ENCODE results near the gene ADARB2. TPM values are rescaled to one million over a fixed set of nuclear protein-coding genes. Genes with fewer than 3 reads are reported as not detected.

Gene ADARB2
- total and polyA plus RNA-seq, 2 experiments from 2014 or later: 0.13 to 0.48 TPM

DNA sequence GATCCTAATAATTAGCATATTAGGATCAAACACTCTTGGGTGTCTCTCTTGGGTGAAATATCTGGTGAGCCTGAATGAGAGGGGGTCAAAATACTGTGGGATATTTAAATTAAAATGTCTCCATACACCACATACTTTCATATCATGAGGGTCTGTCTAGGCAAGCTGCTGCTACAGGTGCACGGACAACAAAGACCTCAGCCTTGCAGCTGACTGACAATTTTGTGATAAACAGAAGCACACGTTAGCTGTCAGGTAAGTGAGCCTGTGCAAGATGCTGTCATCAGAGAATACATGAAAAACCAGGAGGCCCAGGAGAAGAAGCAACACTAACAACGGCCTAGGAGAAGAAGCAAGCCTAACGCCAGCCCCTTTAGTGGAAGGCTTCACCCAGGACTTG, 247.5 kb downstream of the ADARB2 start:
- Histone ChIP-seq H3K9me3 (ENCODE audit: low read depth) (no peaks in the 10 kb centered on the region), H3K4me1 (ENCODE audit: insufficient read depth) (no peaks in the 10 kb centered on the region), H3K4me3 (no peak overlapping the region), H3K27ac (no peak overlapping the region), H3K9me2 (replicated peaks; ENCODE audit: insufficient read depth) (no peaks in the 10 kb centered on the region), H3K79me2 (no peaks in the 10 kb centered on the region), H3K4me2 (no peak overlapping the region), H2AFZ (no peak overlapping the region), H3K36me3 (replicated peaks; ENCODE audit: insufficient read depth, low read depth) (no peaks in the 10 kb centered on the region), H3K27me3 (no peaks in the 10 kb centered on the region), H4K20me1 (ENCODE audit: insufficient read depth, poor library complexity, severe bottlenecking) (no peaks in the 10 kb centered on the region)
- no peak for TF ChIP-seq CTCF (IDR thresholded peaks at IDR 0.05; ENCODE audit: poor library complexity)
- no peak for TF ChIP-seq EZH2phosphoT487 (IDR thresholded peaks at IDR 0.05; ENCODE audit: low read depth, severe bottlenecking, unreplicated experiment)
- TF ChIP-seq EZH2 (IDR thresholded peaks at IDR 0.05; ENCODE audit: borderline replicate concordance): no peak
- WGBS (ENCODE audit: low lambda C conversion rate, missing lambda C conversion rate): 75% methylated on average over 4 of the region's 4 CpGs
- DNase-seq (ENCODE audit: low spot score): no peak

- Histone ChIP-seq H3K4me3 (no peak overlapping the region), H4K20me1 (ENCODE audit: insufficient read depth, poor library complexity, severe bottlenecking) (no peaks in the 10 kb centered on the region), H3K36me3 (replicated peaks; ENCODE audit: insufficient read depth, low read depth) (no peaks in the 10 kb centered on the region), H3K4me1 (ENCODE audit: insufficient read depth) (no peaks in the 10 kb centered on the region), H3K27me3 (no peaks in the 10 kb centered on the region), H3K9me3 (ENCODE audit: low read depth) (no peaks in the 10 kb centered on the region), H3K9me2 (replicated peaks; ENCODE audit: insufficient read depth) (no peaks in the 10 kb centered on the region), H3K4me2 (no peak overlapping the region), H2AFZ (no peak overlapping the region), H3K27ac (no peak overlapping the region), H3K79me2 (no peaks in the 10 kb centered on the region)
- WGBS (ENCODE audit: low lambda C conversion rate, missing lambda C conversion rate): 90% methylated on average over 20 of the region's 20 CpGs
- no peak for DNase-seq (ENCODE audit: low spot score)
- no peak for TF ChIP-seq EZH2phosphoT487 (IDR thresholded peaks at IDR 0.05; ENCODE audit: low read depth, severe bottlenecking, unreplicated experiment)
- no peak for TF ChIP-seq EZH2 (IDR thresholded peaks at IDR 0.05; ENCODE audit: borderline replicate concordance)
- no peak for TF ChIP-seq CTCF (IDR thresholded peaks at IDR 0.05; ENCODE audit: poor library complexity)
These were observed 248.3 kb downstream of the ADARB2 start for GRCh38 chr10:1488970-1489548.

DNA sequence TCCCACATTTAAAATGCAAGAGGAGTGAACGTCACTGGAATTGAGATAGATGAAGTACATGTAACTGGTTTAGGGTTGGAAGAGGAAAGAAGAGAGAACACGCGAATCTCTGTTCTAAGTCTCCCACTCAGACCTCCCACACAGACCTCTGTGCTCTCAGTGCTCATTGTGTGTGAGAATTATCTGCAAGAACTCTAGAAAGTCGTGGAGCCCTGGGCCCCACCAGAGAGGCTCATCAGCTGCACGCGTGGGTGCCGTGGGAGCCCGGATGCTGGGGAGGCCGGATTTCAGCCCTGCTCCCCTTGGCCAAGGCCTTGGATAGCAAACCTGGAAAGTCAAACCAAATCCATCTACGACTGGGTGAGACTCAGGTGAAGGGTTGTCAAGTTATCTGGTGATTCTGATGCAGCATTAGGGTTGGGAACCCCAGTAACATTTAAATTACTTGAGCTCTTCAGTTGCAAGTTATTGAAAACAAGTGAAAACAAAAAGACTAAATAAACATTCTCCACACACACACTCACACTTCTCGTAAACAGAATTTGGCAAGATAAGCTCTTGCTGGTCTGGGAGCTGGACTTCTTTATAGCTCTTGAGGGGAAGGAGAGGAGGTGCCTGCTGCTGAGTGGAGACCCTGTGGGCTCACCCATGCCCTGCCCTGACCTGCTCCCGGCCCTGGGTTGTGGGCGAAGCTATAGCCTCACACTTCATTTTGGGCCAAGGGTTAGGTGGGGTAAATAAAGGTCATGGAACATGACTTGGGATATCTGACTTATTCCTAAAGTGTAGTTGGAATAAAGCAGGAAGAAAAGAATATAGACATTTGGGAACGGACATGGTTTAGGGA, 250.3 kb downstream of the ADARB2 start:
- Histone ChIP-seq H3K4me2 (no peak overlapping the region), H3K27ac (no peak overlapping the region), H3K79me2 (no peaks in the 10 kb centered on the region), H2AFZ (no peak overlapping the region), H4K20me1 (ENCODE audit: insufficient read depth, poor library complexity, severe bottlenecking) (no peaks in the 10 kb centered on the region), H3K4me1 (ENCODE audit: insufficient read depth) (no peaks in the 10 kb centered on the region), H3K9me3 (ENCODE audit: low read depth) (no peaks in the 10 kb centered on the region), H3K4me3 (no peak overlapping the region), H3K27me3 (no peaks in the 10 kb centered on the region), H3K9me2 (replicated peaks; ENCODE audit: insufficient read depth) (no peaks in the 10 kb centered on the region), H3K36me3 (replicated peaks; ENCODE audit: insufficient read depth, low read depth) (no peaks in the 10 kb centered on the region)
- WGBS (ENCODE audit: low lambda C conversion rate, missing lambda C conversion rate): 84% methylated on average over 14 of the region's 14 CpGs
- TF ChIP-seq CTCF (IDR thresholded peaks at IDR 0.05; ENCODE audit: poor library complexity): no peak
- TF ChIP-seq EZH2 (IDR thresholded peaks at IDR 0.05; ENCODE audit: borderline replicate concordance): no peak
- TF ChIP-seq EZH2phosphoT487 (IDR thresholded peaks at IDR 0.05; ENCODE audit: low read depth, severe bottlenecking, unreplicated experiment): no peak
- no peak for DNase-seq (ENCODE audit: low spot score)

Data from hepatocyte (in vitro differentiated cells).